GM19043 (cell line): ENCODE measurements around the gene FNDC3A.
"Not testable (repeated sequence)": the region's sequence is repeated elsewhere in the genome, so short reads cannot be mapped to it uniquely, and the experiment has no call there.

Experiments used
- ATAC-seq: cut with Tn5 transposase; IDR thresholded peaks from one replicate; pipeline ENCODE4 v1.9.1; 2021; ENCODE audit warnings: low read depth; ENCODE audit not compliant: unreplicated experiment

Gene FNDC3A

GRCh38 chr13:49082653-49083536 is 107.2 kb downstream of the FNDC3A start:
- ATAC-seq: peak; percentile 77

GRCh38 chr13:49084961-49085360 is 109.2 kb downstream of the FNDC3A start:
- no peak for ATAC-seq

- ATAC-seq: no peak
Observed at GRCh38 chr13:49086722-49087121, 111.0 kb downstream of the FNDC3A start.

GRCh38 chr13:49093376-49093775 is 117.7 kb downstream of the FNDC3A start:
- ATAC-seq: no peak

GRCh38 chr13:49097374-49097773 is 121.7 kb downstream of the FNDC3A start:
- no peak for ATAC-seq

- no peak for ATAC-seq
Observed at GRCh38 chr13:49098198-49098597, 122.5 kb downstream of the FNDC3A start.

GRCh38 chr13:49098771-49099512 is 123.2 kb downstream of the FNDC3A start:
- ATAC-seq: no peak

- no peak for ATAC-seq
Observed at GRCh38 chr13:49099513-49099877, 123.8 kb downstream of the FNDC3A start.

GRCh38 chr13:49100637-49101570 is 125.2 kb downstream of the FNDC3A start:
- ATAC-seq: no peak

GRCh38 chr13:49108196-49108595 is 132.5 kb downstream of the FNDC3A start:
- ATAC-seq: no peak

GRCh38 chr13:49110122-49110912 is 134.6 kb downstream of the FNDC3A start:
- ATAC-seq: no peak

GRCh38 chr13:49110913-49111170 is 135.1 kb downstream of the FNDC3A start:
- no peak for ATAC-seq

GRCh38 chr13:49112782-49113525 is 137.2 kb downstream of the FNDC3A start:
- no peak for ATAC-seq

- ATAC-seq: no peak
Observed at GRCh38 chr13:49113526-49114286, 138.0 kb downstream of the FNDC3A start.

- no peak for ATAC-seq
Observed at GRCh38 chr13:49116873-49117272, 141.2 kb downstream of the FNDC3A start.

- not testable (repeated sequence) for ATAC-seq
Observed at GRCh38 chr13:49118455-49118854, 142.7 kb downstream of the FNDC3A start.

GRCh38 chr13:49124693-49125304 is 149.1 kb downstream of the FNDC3A start:
- ATAC-seq: no peak

GRCh38 chr13:49125964-49126524 is 150.3 kb downstream of the FNDC3A start:
- no peak for ATAC-seq
